Transverse colon (tissue), 4 donors: Measurements from ENCODE around the gene FOSL1. TPM values are rescaled to one million over a fixed set of nuclear protein-coding genes. Genes with fewer than 3 reads are reported as not detected.

ENCODE experiments used
- DNase-seq: peaks from one replicate; pipeline ENCODE4 v3.0.0-alpha.2; 2019
- H3K27ac ChIP-seq, 4 donors: fragments of 200-600 bp; sonication (generic); 2 replicates each; pipeline ENCODE4 v1.5.1; 2016 to 2018; ENCODE audit warnings: inconsistent platforms in 4 of 4
- H3K27me3 ChIP-seq: fragments of 200-600 bp; sonication (generic); 2 replicates; pipeline ENCODE4 v1.5.1; 2017; ENCODE audit warnings: inconsistent platforms
- H3K36me3 ChIP-seq, 4 donors: fragments of 200-600 bp; sonication (generic); 2 replicates each; pipeline ENCODE4 v1.5.1; 2017 to 2019; ENCODE audit warnings: inconsistent platforms in 4 of 4
- H3K4me1 ChIP-seq, 4 donors: fragments of 200-600 bp; sonication (generic); 2 replicates each; pipeline ENCODE4 v1.5.1; 2017 to 2020; ENCODE audit warnings: inconsistent platforms in 4 of 4
- H3K4me3 ChIP-seq, 4 donors: fragments of 200-600 bp; sonication (generic); 1 replicate in 1 of 4; 2 replicates in 3 of 4; pipeline versions ENCODE4 v1.5.1 to v1.6.1; 2017 to 2019; ENCODE audit warnings: inconsistent platforms in 4 of 4
- H3K9me3 ChIP-seq, 2 donors: fragments of 200-600 bp; sonication (generic); 2 replicates each; pipeline ENCODE4 v1.5.1; 2017 to 2019; ENCODE audit warnings: inconsistent platforms in 2 of 2
- CTCF ChIP-seq, 5 experiments: fragments of 200-600 bp in 3 of 5; fragments of 450-650 bp in 2 of 5; sonication (generic) in 3 of 5; IDR thresholded peaks; 1 replicate in 2 of 5; 2 replicates in 3 of 5; pipeline ENCODE4 v1.5.1; 2016 to 2017; ENCODE audit warnings: antibody characterized with exemption in 5 of 5, inconsistent platforms in 3 of 5, mild to moderate bottlenecking in 2 of 5, moderate library complexity in 1 of 5
- EP300 ChIP-seq: sonication (generic); formaldehyde crosslinking; IDR thresholded peaks from one replicate; pipeline ENCODE4 v1.6.1; 2017; ENCODE audit warnings: antibody characterized with exemption, low read depth
- POLR2A ChIP-seq: fragments of 450-650 bp; IDR thresholded peaks from one replicate; pipeline ENCODE4 v1.6.1; 2016; ENCODE audit warnings: antibody characterized with exemption, mild to moderate bottlenecking, moderate library complexity
- POLR2AphosphoS5 ChIP-seq, 3 donors: sonication (generic); formaldehyde crosslinking; IDR thresholded peaks; one replicate each; pipeline ENCODE4 v1.6.1; 2016; ENCODE audit warnings: antibody characterized with exemption in 3 of 3
- WGBS, 2 donors: methylation state at CpG; one replicate each; pipeline ENCODE4 v1.1.5; 2018; ENCODE audit warnings: low coverage in 1 of 2; 5-methylcytosine and 5-hydroxymethylcytosine counted together
- in situ Hi-C, 4 donors: fragments of 200-750 bp; cut with MboI; loops; one replicate each; pipeline versions ENCODE4 v1.15.0 to v1.15.1; 2017; ENCODE audit warnings: low sequenced_read_pairs in 3 of 4, low pct_ligation_motif_present in 1 of 4, low pct_unique_long_range_greater_than_20kb in 1 of 4
- intact Hi-C: fragments of 100-400 bp; cut with DNase I; formaldehyde crosslinking; loops from one replicate; pipeline ENCODE4 v1.15.1; 2023; ENCODE audit warnings: low total_unique reads
- total RNA-seq, 4 donors: library from RNA; depleted of rRNA; stranded (reverse); fragments of >200 nt; gene quantifications; one replicate each; pipeline ENCODE4 v1.1.0, GENCODE V29; 2016

The FOSL1 gene
- total RNA-seq, 4 donors from 2014 or later: 1.2 to 11.6 TPM; not detected in 2

DNA sequence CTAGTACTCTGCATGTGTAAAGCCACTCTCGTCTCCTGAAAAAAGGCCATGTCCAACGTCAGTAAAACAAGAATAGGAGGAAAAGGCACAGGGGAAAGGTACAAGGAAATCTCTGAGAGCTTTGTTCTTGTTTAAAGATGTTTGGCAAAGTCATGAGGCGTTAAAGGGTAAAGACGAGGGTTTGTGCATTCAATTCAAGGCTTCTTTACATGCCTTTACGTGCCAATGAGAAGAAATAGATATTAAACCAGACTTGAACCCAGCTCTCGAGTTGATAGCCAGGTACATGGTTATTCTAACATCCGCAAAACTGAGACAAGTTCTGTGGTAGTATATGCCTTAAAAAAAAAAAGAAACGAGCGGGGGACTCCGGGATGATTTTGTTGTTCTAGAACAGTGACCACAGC, 41.5 kb downstream of the FOSL1 start:
- TF ChIP-seq CTCF (IDR thresholded peaks at IDR 0.05) (no peak), POLR2AphosphoS5 (IDR thresholded peaks at IDR 0.05) (no peak), EP300 (no peak), POLR2A (no peak)
- Histone ChIP-seq H3K4me1 (peaks cover 34 to 63% (median 50%) of the 10 kb centered on the region in 4 donors), H3K4me3 (peak overlapping the region; percentile 34 to 97 (median 88)), H3K36me3 (peaks cover 2 to 26% (median 16%) of the 10 kb centered on the region in 4 donors), H3K27me3 (no peaks in the 10 kb centered on the region), H3K27ac (peak overlapping the region; percentile 97 to 100 (median 100)), H3K9me3 (no peaks in the 10 kb centered on the region)
- no peak for DNase-seq
- in situ Hi-C loops (no loop called here), intact Hi-C loops (loop anchor here (2.0 kb wide), 1 partner anchor 14 kb away; the partner anchor contains the start of gene EFEMP2)
- WGBS, 2 donors: 0% methylated on average over 4 to 10 of the region's 10 CpGs

DNA sequence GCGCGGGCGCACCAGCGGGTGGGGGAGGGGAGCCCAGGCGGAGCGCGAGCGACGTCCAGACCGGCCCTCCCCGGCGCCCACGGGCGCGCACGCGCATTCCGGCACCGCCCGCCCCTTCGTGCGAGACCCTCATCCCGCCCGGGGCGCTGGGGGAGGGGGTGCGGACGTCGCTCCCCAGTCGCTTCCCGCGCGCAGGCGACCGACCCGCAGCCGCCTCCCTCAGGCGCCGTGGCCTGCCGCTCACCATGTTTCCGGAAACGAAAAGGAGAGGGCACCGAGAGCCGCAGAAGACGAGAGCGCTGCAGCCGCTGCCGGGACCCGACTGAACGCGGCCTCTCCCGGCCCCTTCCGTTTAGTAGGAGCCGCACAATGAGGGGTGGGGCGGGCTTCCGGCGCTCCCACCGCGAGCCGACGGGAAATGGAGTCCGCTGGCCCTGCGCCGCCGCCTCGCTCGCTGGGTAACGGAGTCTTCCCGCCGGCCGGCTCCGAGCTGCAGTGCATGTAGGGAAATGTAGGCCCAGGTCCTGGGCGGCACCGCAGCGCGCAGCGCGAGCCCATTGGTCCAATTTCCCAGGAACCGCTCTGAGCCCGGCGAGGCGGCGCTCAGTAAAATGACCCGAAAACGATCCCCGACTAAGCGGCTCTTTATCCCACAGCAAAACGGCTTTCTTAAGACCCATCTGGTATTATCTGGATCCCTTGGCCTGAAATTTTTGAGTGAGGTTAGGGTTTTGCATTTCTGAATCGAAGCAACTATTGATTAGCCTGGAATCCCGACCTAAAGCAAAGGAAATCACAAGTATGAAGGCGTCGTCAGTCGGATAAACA, 42.1 kb downstream of the FOSL1 start, which contains the start of gene CFL1:
Gene CFL1 (minus strand): TSS at position 328 of the 828 bp plus-strand sequence. CDS start 81 bp downstream, at position 247.
- in situ Hi-C loops (no loop called here), intact Hi-C loops (loop anchor here (2.0 kb wide), 1 partner anchor 15 kb away; the partner anchor contains the start of gene EFEMP2)
- H3K36me3 ChIP-seq: peaks cover 2 to 21% (median 14%) of the 10 kb centered on the region in 4 donors
- peaks cover 40 to 70% (median 57%) of the 10 kb centered on the region in 4 donors for H3K4me1 ChIP-seq
- H3K27me3 ChIP-seq: no peaks in the 10 kb centered on the region
- H3K27ac ChIP-seq: peak within 1 kb of the TSS; percentile 97 to 100 (median 100)
- H3K9me3 ChIP-seq: no peaks in the 10 kb centered on the region
- peak within 1 kb of the TSS; percentile 84 to 97 (median 90) for H3K4me3 ChIP-seq
- peak; percentile 99 for TF ChIP-seq POLR2A
- no peak for TF ChIP-seq CTCF (IDR thresholded peaks at IDR 0.05)
- TF ChIP-seq POLR2AphosphoS5 (IDR thresholded peaks at IDR 0.05): peak; percentile 99 to 100 (median 100)
- peak; percentile 5 for TF ChIP-seq EP300
- 0% methylated on average over 69 of the region's 92 CpGs; no CpG with 5 or more reads in 1 of the 2 donors for WGBS, 2 donors
- DNase-seq: peak; percentile 99

- intact Hi-C loops (no loop called here), in situ Hi-C loops (no loop called here)
Observed at GRCh38 chr11:65857500-65857852, 42.7 kb downstream of the FOSL1 start.

More at GRCh38 chr11:65857500-65857852, 42.7 kb downstream of the FOSL1 start:
- peaks cover 44 to 75% (median 61%) of the 10 kb centered on the region in 4 donors for H3K4me1 ChIP-seq
- WGBS, 2 donors: 0% methylated on average over 23 of the region's 49 CpGs; no CpG with 5 or more reads in 1 of the 2 donors
- no peaks in the 10 kb centered on the region for H3K9me3 ChIP-seq
- DNase-seq: peak; percentile 61
- peaks cover 2 to 21% (median 14%) of the 10 kb centered on the region in 4 donors for H3K36me3 ChIP-seq
- peak overlapping the region; percentile 97 to 100 (median 100) for H3K27ac ChIP-seq
- H3K27me3 ChIP-seq: no peaks in the 10 kb centered on the region
- no peak for TF ChIP-seq EP300
- no peak for TF ChIP-seq POLR2A
- no peak for TF ChIP-seq CTCF (IDR thresholded peaks at IDR 0.05)
- TF ChIP-seq POLR2AphosphoS5 (IDR thresholded peaks at IDR 0.05): no peak
- peak overlapping the region; percentile 84 to 97 (median 90) for H3K4me3 ChIP-seq
